ENCODE data around the gene PPP1R12B.
"Not testable (repeated sequence)": the region's sequence is repeated elsewhere in the genome, so short reads cannot be mapped to it uniquely, and the experiment has no call there.

DNA sequence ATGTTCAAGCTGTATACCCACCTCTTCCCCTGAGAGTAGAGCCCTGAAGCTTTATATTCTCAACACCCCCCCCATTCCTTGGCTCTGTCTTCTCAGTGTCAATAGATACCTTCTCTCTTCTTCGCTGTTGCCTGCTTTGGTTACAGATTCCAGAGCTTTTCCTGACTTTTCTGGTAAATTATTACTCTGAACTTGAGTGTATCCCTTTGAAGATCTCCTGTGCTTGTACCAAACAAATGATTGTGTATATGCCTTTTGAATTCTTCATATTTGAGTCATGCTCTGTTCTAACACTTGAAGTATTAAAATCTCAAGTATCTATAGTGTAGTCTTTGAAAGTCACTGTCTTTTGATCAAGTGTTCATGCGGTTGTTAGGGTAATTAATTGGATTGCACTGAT lies 32.0 kb downstream of the PPP1R12B start:
- TF ChIP-seq EZH2 (IDR thresholded peaks at IDR 0.05; ENCODE audit: borderline replicate concordance, low read depth, low read length, poor library complexity, severe bottlenecking); CTCF (conservative IDR thresholded peaks at IDR 0.05; ENCODE audit: low read depth, low read length): not testable (repeated sequence)

Measured in A673 (cell line).